ENCODE data around the gene NFATC3. TPM values are rescaled to one million over a fixed set of nuclear protein-coding genes. Genes with fewer than 3 reads are reported as not detected.

The NFATC3 gene
- total and polyA plus RNA-seq, 11 donors = 5.9 to 35.1 (median 24.2) TPM

- DNase-seq = peak; percentile 59 to 82 (median 75)
These were observed 20.3 kb upstream of the NFATC3 start for GRCh38 chr16:68064791-68065365.

GRCh38 chr16:68065716-68066305, 19.4 kb upstream of the NFATC3 start:
- H3K4me3 ChIP-seq = no peak overlapping the region
- peaks cover 0 to 29% (median 5%) of the 10 kb centered on the region in 9 donors for H3K36me3 ChIP-seq
- peak overlapping the region in 11 of 12 donors; percentile 4 to 76 (median 36) for H3K27ac ChIP-seq
- no peaks in the 10 kb centered on the region for H3K27me3 ChIP-seq
- 53 to 66% (median 62%) methylated on average over 5 to 6 of the region's 6 CpGs for WGBS, 4 donors
- intact Hi-C loops (cut with DNase I) = loop anchor here in 3 of 10 donors (10.0 kb wide), 3 partner anchors 159 to 541 kb away; partner anchors contain the start of gene RIPOR1 (in 1 of the 3)
- DNase-seq (no peak), ATAC-seq (peak in 1 of 4 donors; percentile 38)
- TF ChIP-seq CTCF (IDR thresholded peaks at IDR 0.05) = no peak
- TF ChIP-seq POLR2A (IDR thresholded peaks at IDR 0.05) = no peak
- peaks cover 0 to 55% (median 24%) of the 10 kb centered on the region in 12 donors for H3K4me1 ChIP-seq
- no peaks in the 10 kb centered on the region for H3K9me3 ChIP-seq

More at GRCh38 chr16:68064791-68065365, 20.3 kb upstream of the NFATC3 start:
- ATAC-seq = peak; percentile 49 to 80 (median 78)
- WGBS, 4 donors = 37 to 61% (median 56%) methylated on average over 2 of the region's 2 CpGs
- H3K36me3 ChIP-seq = peaks cover 0 to 26% (median 6%) of the 10 kb centered on the region in 9 donors
- TF ChIP-seq POLR2A (IDR thresholded peaks at IDR 0.05) (no peak), CTCF (IDR thresholded peaks at IDR 0.05) (peak; percentile 67 to 87 (median 79))
- no peaks in the 10 kb centered on the region for H3K9me3 ChIP-seq
- H3K4me1 ChIP-seq = peaks cover 0 to 49% (median 19%) of the 10 kb centered on the region in 12 donors
- H3K4me3 ChIP-seq = no peak overlapping the region
- H3K27ac ChIP-seq = peak overlapping the region in 10 of 12 donors; percentile 5 to 76 (median 32)
- intact Hi-C loops (cut with DNase I) = loop anchor here in 4 of 10 donors (1.0 to 10.0 kb wide), 5 partner anchors 73 to 540 kb away; partner anchors contain the start of gene RIPOR1 (in 1 of the 4)
- no peaks in the 10 kb centered on the region for H3K27me3 ChIP-seq

- Histone ChIP-seq H3K36me3 (peaks cover 0 to 35% (median 11%) of the 10 kb centered on the region in 9 donors), H3K4me3 (no peak overlapping the region), H3K4me1 (peaks cover 0 to 56% (median 25%) of the 10 kb centered on the region in 12 donors), H3K9me3 (no peaks in the 10 kb centered on the region), H3K27ac (no peak overlapping the region), H3K27me3 (no peaks in the 10 kb centered on the region)
- intact Hi-C loops (cut with DNase I) = loop anchor here in 3 of 10 donors (10.0 kb wide), 3 partner anchors 158 to 542 kb away; partner anchors contain the start of gene RIPOR1 (in 1 of the 3)
- ATAC-seq (no peak), DNase-seq (no peak)
- TF ChIP-seq POLR2A (IDR thresholded peaks at IDR 0.05) (no peak), CTCF (IDR thresholded peaks at IDR 0.05) (no peak)
- WGBS, 4 donors = 47 to 77% (median 57%) methylated on average over 1 of the region's 1 CpG
These were observed 18.4 kb upstream of the NFATC3 start for GRCh38 chr16:68066763-68067162.

- Histone ChIP-seq H3K27ac (peak overlapping the region in 2 of 12 donors; percentile 58 to 69), H3K4me1 (peaks cover 0 to 59% (median 29%) of the 10 kb centered on the region in 12 donors), H3K27me3 (no peaks in the 10 kb centered on the region), H3K9me3 (no peaks in the 10 kb centered on the region), H3K4me3 (no peak overlapping the region), H3K36me3 (peaks cover 0 to 50% (median 21%) of the 10 kb centered on the region in 9 donors)
- ATAC-seq (no peak), DNase-seq (no peak)
- WGBS, 4 donors = 96 to 98% (median 98%) methylated on average over 9 of the region's 9 CpGs
- intact Hi-C loops (cut with DNase I) = loop anchor here in 3 of 10 donors (10.0 kb wide), 3 partner anchors 156 to 544 kb away; partner anchors contain the start of gene RIPOR1 (in 1 of the 3)
- TF ChIP-seq CTCF (IDR thresholded peaks at IDR 0.05) = no peak
- no peak for TF ChIP-seq POLR2A (IDR thresholded peaks at IDR 0.05)
These were observed 16.2 kb upstream of the NFATC3 start for GRCh38 chr16:68068926-68069325.

Measured in heart left ventricle (tissue), 16 donors.